Fibroblast of mammary gland (primary cell): ENCODE results near the gene CCDC28B.

ENCODE experiments used
- DNase-seq: peaks from one replicate; pipeline ENCODE4 v3.0.0-alpha.2; 2010; ENCODE audit warnings: low read depth
- H3K4me3 ChIP-seq: 2 replicates; pipeline ENCODE4 v1.5.1; 2011; ENCODE audit warnings: low read depth, mild to moderate bottlenecking, low read length, moderate library complexity; ENCODE audit not compliant: control insufficient read depth
- CTCF ChIP-seq: conservative IDR thresholded peaks from 2 replicates; pipeline ENCODE4 v1.5.1; 2011; ENCODE audit warnings: low read depth, low read length, inconsistent platforms; ENCODE audit not compliant: control insufficient read depth, insufficient read depth

Gene CCDC28B

GRCh38 chr1:32231843-32232432 is 31.5 kb downstream of the CCDC28B start:
- TF ChIP-seq CTCF, result no peak
- no peak for DNase-seq
- no peak overlapping the region for H3K4me3 ChIP-seq

- no peak for TF ChIP-seq CTCF
- H3K4me3 ChIP-seq, result no peak overlapping the region
- DNase-seq, result no peak
Measured at GRCh38 chr1:32232558-32233304, 32.3 kb downstream of the CCDC28B start.

DNA sequence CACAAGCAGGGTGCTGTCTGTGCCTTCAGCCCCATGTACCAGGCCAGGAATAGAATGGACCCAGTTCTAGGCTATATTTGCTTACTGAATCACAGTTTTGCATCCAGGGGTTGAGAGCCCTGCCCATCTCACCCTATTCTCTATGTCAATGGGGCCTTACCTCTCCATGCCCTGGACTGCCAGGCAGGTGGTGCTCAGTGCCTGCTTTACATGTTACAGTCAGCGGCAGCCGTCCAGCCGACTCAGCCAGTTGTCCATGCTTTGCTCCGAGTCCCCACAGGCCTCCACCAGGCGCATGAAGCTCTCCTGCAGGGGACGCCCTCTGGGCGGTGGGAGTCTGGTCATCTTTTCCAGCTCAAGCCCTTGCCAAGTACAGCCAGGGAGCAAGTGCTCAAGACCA is 34.4 kb downstream of the CCDC28B start:
- H3K4me3 ChIP-seq, result no peak overlapping the region
- no peak for DNase-seq
- TF ChIP-seq CTCF, result no peak

- TF ChIP-seq CTCF, result no peak
- no peak for DNase-seq
- no peak overlapping the region for H3K4me3 ChIP-seq
Measured at GRCh38 chr1:32239337-32239736, 38.9 kb downstream of the CCDC28B start.

DNA sequence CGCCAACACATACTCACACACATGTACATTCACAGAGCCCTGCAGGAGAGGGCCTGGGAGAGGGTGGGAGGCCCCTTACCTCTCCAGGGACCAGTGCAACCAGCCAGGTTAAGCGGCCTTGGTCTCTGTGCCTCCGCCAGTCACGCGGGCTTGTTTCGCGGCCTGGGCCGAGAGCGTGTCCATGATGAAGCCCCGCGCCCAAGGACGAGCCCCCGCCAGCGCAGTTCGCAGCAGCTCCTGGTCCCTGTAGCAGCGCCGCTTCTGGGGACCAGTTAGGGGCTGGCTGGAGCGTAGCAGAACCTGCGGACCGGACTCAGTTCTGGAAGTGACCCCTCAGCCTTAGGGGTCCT is 39.4 kb downstream of the CCDC28B start:
- DNase-seq, result no peak
- no peak for TF ChIP-seq CTCF
- no peak overlapping the region for H3K4me3 ChIP-seq

DNA sequence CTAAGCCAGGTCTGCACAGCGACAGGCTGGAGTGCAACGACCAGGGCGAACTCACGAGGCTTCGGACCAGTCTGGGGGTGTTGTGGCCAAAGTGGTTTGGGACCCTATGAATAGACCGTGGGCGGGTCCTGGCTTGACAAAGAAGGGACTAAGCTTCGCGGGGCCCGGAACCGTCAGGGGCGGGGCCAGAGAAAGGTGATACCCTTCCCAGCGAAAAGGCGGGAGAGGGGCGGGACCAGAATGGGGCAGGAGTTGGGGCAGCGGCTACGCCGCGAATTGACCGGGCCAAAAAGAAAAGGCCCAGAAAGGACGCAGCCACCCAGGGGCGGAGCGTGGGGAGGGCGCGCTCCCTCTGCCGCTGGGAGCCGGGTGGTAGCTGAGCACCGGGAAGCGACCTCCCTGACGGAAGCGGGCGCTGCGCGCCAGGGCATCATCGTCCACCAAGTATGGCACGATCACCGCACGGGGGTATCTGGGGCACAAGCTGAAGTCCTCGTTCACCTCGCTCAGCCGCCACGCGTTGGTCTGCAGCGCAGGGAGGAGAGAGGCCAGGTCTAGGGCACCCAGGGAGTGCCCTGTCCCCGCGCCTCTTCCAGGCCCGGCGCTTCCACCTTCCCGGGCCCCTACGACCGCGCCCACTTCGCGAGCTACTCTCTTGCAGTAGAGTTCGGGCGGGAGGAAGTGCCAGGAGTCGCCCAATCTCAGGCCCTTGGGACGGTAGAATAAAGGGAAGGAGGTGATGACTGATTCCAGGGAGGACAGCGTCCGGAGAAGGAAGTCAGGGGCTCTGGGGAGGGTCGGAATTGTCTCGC is 40.0 kb downstream of the CCDC28B start:
- peak; percentile 7 for TF ChIP-seq CTCF
- no peak for DNase-seq
- peak overlapping the region; percentile 46 for H3K4me3 ChIP-seq
